D721Med (cell line): ENCODE measurements around the gene GNAQ.

Experiments used
- DNase-seq: peaks from one replicate; pipeline ENCODE4 v3.0.0; 2011; ENCODE audit warnings: low spot score; ENCODE audit not compliant: insufficient read length
- FAIRE-seq: peaks from 2 replicates; lab custom pipeline; 2011; peaks lifted over from hg19 to GRCh38; lab: Jason Lieb, UNC
- TF ChIP-seq, protein P1 (sequence below): IDR thresholded peaks from 2 replicates; pipeline ENCODE4 v1.5.1; 2012; ENCODE audit warnings: mild to moderate bottlenecking, control low read depth; ENCODE audit not compliant: insufficient read depth; ENCODE audit errors: missing control alignments

Gene GNAQ

DNA sequence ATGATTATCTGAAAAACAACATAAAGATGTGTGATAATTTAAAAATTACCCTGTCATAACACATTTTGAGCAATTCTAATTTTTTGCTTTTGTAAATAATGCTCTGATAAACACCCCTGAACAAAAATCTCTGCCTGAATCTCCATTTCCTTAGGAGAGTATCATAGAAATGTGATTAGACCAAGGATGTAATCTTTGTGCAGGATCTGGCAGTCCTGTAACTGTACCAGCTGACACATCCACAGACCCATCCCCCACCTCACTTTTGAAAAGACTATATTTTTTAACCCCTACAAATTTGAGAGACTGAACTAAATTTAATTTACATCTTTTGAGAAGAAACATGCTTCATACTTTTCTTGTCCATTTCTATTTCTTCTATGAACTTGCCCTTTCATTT, 101.7 kb downstream of the GNAQ start:
- TF ChIP-seq, protein P1, sequence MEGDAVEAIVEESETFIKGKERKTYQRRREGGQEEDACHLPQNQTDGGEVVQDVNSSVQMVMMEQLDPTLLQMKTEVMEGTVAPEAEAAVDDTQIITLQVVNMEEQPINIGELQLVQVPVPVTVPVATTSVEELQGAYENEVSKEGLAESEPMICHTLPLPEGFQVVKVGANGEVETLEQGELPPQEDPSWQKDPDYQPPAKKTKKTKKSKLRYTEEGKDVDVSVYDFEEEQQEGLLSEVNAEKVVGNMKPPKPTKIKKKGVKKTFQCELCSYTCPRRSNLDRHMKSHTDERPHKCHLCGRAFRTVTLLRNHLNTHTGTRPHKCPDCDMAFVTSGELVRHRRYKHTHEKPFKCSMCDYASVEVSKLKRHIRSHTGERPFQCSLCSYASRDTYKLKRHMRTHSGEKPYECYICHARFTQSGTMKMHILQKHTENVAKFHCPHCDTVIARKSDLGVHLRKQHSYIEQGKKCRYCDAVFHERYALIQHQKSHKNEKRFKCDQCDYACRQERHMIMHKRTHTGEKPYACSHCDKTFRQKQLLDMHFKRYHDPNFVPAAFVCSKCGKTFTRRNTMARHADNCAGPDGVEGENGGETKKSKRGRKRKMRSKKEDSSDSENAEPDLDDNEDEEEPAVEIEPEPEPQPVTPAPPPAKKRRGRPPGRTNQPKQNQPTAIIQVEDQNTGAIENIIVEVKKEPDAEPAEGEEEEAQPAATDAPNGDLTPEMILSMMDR = no peak
- no peak for DNase-seq
- FAIRE-seq = no peak

DNA sequence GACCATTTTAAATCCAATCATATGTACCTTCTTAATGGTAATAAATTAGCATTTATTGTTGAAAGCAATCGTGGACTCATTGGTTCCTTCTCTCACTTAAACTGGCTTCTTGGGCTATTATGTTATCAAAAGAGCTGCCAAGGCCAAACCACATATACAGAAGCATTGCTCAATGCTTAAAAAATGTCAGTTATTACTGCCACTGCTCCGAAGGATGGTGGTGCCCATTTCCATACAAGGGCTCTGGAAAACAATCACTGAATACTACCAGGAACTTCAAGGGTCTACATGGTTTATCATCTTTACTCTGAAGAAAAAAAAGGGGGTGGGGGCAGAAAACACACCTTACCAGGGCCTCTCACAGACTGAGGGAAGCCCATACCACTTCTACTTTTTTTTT, 104.3 kb downstream of the GNAQ start:
- DNase-seq (no peak), FAIRE-seq (no peak)
- TF ChIP-seq, protein P1 = no peak

DNA sequence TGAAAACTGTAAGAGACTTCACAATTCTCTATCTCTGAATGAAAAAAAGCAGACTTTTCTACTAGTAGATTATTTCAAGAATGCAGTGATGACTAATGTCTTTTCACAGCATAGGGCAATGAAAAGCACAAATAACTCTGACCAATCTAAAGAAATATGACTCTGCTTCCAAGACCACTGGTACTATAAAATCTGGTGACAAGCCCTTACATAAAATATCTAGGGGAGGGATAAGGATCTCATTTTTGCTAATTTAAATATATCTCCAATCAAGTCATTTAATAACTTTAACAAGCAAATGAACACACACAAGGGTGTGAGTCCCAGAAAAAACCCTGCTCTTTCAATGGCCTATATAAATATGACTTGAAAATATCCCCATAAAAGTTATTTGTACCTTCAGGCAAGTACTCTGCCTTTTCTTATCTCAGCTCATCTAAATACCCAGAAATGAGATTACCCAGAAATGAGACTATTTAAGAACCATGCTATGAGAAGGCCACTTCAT, 105.2 kb downstream of the GNAQ start:
- FAIRE-seq (no peak), DNase-seq (no peak)

DNA sequence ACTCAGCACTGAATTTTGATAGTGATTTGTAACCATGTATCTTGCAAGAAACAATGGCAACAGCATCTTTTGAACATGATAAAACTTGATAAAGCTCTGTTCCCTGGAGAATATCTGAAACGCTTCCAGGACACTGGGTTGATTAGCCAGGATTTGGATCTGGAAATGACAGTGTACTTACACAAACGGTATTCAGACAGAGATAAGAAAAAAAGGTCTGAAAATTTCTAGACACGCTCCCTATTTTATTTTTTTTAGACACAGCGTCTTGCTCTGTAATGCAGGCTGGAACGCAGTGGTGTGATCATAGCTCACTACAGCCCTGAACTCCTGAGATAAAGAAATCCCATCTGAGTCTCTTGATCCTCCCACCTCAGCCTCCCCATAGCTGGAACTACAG, 109.0 kb downstream of the GNAQ start:
- FAIRE-seq (no peak), DNase-seq (no peak)
- TF ChIP-seq, protein P1 = no peak

More for the DNA sequence above, 105.2 kb downstream of the GNAQ start:
- TF ChIP-seq, protein P1 = no peak

DNA sequence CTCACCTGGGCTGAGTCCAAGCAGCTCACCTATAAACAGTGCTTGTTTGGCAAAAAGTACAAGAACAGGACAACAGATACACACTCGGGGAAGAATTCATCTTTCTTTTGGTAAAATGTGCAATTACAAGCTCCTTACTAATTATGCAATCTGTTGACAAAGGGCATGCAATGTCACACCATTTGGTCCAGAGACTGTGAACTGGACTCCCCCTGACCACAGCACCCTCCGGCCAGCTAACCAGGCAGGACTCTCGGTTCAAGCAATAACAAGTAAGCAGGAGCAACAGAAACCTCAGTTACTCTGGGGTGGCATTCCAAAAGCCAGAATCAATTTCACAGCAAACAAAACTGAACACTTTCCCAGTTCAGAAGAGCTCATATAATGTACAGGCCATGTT, 113.8 kb downstream of the GNAQ start:
- DNase-seq = no peak
- no peak for FAIRE-seq
- TF ChIP-seq, protein P1 = no peak

DNA sequence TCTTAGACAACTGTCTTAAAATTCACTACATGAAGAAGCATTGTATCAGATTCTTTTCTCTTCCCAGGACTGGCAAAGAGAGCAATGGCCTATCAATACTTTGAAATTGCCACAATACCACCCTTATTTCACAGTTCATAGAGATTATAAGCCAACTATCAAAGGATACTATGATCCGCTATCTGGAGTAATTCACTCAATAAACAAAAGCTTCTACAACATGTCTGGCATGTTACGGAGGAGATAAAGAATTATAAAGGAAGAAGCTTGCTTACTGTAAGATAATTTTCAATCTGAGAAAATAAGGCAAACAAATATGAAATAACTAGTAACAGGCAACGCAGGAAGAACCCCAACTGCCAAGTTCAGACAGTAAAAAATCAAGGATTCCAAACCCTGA, 114.8 kb downstream of the GNAQ start:
- DNase-seq (no peak), FAIRE-seq (no peak)
- TF ChIP-seq, protein P1 = no peak

DNA sequence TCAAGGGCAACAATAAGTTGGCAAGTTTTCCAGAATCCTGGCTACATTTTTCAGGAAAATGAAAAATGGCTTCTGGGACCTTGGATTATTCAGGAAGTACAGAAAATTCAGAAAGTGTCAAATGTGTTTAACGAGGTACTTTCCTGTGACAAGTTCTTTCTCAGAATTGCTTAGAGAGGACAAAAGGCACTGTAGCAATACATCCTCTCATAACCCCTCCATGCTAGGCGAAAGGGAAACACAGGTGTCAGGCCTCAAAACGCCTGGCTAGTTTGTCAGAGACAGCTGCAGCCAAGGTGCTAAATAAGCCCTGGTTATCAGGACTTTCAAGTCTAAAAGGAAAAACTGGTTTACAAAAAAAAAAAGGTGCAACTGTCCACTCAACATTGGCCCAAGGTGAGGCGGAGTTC, 115.2 kb downstream of the GNAQ start:
- DNase-seq = no peak
- TF ChIP-seq, protein P1 = no peak
- FAIRE-seq = no peak
